HL-60 (cell line): ENCODE measurements around the gene OR6F1.

ENCODE experiments used
- DNase-seq, 2 experiments: peaks; one replicate each; pipeline ENCODE4 v3.0.0-alpha.2; 2010 to 2020; ENCODE audit warnings: low read depth in 1 of 2, low spot score in 1 of 2
- H3K27ac ChIP-seq: fragments of 250-450 bp; sonication (Bioruptor Pico); replicated peaks from 2 replicates; pipeline ENCODE4 v1.5.1; 2020; ENCODE audit warnings: mild to moderate bottlenecking, moderate library complexity
- H3K27me3 ChIP-seq: fragments of 250-450 bp; sonication (Bioruptor Pico); 2 replicates; pipeline ENCODE4 v1.5.1; 2021; ENCODE audit warnings: mild to moderate bottlenecking, moderate library complexity; ENCODE audit not compliant: insufficient read depth, poor library complexity, severe bottlenecking
- H3K4me3 ChIP-seq: replicated peaks from 2 replicates; pipeline ENCODE4 v1.5.1; 2011; ENCODE audit warnings: mild to moderate bottlenecking, control low read depth, low read length; ENCODE audit not compliant: insufficient read depth
- CTCF ChIP-seq: IDR thresholded peaks from one replicate; pipeline ENCODE4 v1.5.1; 2011; ENCODE audit warnings: low read length, control low read depth, inconsistent platforms; ENCODE audit not compliant: insufficient read depth
- GABPA ChIP-seq: IDR thresholded peaks from 2 replicates; pipeline ENCODE4 v1.6.1; 2012; ENCODE audit warnings: low read depth
- POLR2AphosphoS5 ChIP-seq: IDR thresholded peaks from 2 replicates; pipeline ENCODE4 v1.6.1; 2012; ENCODE audit warnings: low read depth
- REST ChIP-seq: IDR thresholded peaks from 2 replicates; pipeline ENCODE4 v1.6.1; 2012; ENCODE audit warnings: low read depth; ENCODE audit not compliant: insufficient replicate concordance
- SPI1 ChIP-seq: IDR thresholded peaks from 2 replicates; pipeline ENCODE4 v1.6.1; 2012; ENCODE audit warnings: low read depth, mild to moderate bottlenecking, borderline replicate concordance

OR6F1 gene

GRCh38 chr1:247669225-247669624, 47.2 kb downstream of the OR6F1 start:
- H3K27me3 ChIP-seq, result no peaks in the 10 kb centered on the region
- no peak overlapping the region for H3K27ac ChIP-seq
- H3K4me3 ChIP-seq, result no peak overlapping the region
- TF ChIP-seq GABPA (no peak), POLR2AphosphoS5 (no peak), REST (no peak), CTCF (no peak), SPI1 (no peak)
- no peak for DNase-seq
